NCI-H524 treated with DMSO at 0.1 percent for 48 hours (cell line): ENCODE data around the gene THAP7.
A peak's percentile ranks its signal among the peaks of the same experiment; 100 is the strongest.
"Not testable (repeated sequence)": the region's sequence is repeated elsewhere in the genome, so short reads cannot be mapped to it uniquely, and the experiment has no call there.

Source experiments
- DNase-seq: peaks from one replicate; lab custom pipeline; 2025; lab: John Stamatoyannopoulos, UW

The THAP7 gene, protein sequence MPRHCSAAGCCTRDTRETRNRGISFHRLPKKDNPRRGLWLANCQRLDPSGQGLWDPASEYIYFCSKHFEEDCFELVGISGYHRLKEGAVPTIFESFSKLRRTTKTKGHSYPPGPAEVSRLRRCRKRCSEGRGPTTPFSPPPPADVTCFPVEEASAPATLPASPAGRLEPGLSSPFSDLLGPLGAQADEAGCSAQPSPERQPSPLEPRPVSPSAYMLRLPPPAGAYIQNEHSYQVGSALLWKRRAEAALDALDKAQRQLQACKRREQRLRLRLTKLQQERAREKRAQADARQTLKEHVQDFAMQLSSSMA

DNA sequence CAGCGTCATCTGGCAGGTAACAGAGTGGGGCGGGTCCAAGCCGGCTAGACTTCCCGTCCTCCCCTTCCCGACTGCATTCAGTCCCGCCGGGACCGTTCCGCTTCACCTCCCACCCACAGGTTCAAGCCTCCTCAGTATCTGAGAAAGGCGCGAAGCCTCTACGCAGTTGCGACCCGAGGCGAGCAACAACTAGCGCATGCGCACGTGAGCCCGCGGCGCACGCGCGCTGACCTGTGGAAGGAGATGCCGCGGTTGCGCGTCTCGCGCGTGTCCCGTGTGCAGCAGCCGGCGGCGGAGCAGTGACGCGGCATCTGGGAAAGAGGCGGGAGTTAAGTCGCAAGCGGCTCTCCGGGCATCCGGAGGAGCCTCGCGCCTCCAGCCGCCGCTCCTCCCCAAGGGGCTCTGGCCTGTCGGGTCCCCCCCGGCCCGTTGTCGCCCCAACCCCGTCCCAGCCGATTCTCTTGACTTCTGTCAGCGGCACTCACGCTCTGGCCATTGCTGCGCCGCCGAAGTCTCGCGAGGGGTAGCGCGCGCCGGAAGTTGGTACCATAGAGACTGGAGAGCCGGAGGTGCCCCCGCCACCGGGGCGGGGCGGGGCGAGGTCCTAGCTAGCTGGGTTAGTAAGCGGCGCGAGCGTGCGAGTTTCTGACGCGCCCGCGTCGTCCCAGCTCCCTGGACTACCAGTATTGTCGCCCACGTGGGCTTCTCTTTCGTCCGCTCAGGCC lies at the start of gene THAP7:
TSS of gene THAP7 (minus strand) at position 518 of the 725 bp plus-strand sequence. CDS start at position 311, 207 bp downstream.
- peak; percentile 75 for DNase-seq

DNA sequence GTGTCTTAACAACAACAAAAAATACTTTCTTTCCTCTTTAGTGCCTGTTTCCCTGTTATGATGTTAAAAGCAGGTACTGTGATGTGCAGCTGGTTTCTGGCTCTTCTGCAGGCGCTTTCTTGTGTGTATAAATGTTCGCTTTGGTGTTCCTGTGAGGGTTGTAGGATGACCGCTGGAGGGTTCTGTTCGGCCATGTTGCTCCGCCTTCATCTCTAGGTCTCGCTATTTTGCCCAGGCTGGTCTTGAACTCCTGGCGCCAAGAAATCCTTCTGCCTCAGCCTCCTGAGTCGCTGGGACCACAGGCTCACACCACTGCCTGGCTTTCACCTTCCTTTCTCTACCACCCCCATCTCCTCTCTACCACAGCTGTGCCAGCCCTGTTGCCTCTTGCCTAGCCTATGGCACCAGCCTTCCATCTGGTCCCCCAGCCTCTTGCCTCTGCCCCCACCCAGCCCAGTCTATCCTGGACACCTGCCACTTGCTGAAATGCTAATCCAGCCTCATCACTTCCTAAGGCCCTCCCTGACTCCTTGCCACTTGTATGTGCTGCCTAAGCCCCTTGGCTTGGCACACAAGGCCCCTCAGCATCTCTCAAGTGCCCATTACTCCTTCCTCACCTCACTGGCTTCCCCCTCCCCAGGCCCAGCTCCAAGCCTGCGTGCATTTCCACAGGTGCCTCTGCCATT lies 49.4 kb upstream of the THAP7 start:
- DNase-seq, result peak; percentile 96

DNA sequence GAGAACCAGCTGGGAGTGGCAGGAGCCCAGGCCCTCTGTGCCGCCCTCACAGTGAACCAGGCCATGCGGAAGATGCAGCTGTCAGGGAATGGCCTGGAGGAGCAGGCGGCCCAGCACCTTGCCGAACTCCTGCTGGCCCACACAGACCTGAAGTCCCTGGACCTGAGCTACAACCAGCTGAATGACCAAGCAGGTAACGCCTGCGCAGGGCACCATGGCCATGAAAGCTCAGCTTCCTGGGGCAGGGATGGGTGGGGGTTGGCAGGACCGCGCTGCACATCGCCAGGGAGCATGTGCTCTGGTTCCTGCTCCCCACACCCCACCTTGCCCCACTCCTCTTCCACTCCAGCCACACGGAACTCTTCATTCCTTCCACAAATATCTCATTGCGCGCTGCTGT lies 47.0 kb upstream of the THAP7 start:
- DNase-seq, result not testable (repeated sequence)

DNA sequence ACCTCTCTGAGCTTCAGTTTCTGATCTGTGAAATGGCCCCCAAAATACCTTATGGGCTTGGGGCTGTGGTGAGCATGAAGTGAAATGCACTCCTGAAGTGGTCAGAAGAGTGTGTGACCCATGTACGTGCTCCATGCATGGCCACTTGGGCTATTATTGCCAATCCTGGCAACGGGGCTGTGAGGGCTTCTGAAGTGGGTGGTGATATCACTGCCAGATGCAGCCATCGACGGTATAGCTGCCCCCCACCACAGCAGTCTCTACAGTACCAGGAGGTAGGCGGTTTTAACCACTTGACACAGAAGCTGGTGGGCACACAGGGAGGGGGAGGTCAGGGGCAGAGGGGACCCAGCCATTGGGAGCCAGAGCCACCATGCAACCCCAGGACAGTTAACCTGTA lies 46.5 kb upstream of the THAP7 start:
- not testable (repeated sequence) for DNase-seq

DNA sequence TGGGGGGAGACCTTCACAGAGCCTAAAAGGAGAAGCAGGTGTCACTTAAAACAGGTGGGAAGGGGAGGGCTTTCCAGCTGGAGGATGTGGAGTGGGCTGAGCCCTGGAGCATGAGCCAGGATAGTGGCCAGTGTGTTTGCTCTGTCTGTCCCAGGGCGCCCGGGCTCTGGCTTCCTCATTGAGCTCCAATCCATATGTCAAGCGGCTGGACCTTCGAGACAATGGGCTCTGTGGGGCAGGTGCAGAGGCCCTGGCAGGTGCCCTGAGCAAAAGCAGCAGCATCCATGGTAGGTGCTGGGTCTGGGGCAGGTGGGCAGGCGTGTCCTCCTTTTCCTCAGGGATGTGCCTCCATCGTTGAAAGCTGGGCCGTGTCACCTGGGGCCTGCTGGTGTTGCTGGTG lies 45.8 kb upstream of the THAP7 start:
- no peak for DNase-seq

DNA sequence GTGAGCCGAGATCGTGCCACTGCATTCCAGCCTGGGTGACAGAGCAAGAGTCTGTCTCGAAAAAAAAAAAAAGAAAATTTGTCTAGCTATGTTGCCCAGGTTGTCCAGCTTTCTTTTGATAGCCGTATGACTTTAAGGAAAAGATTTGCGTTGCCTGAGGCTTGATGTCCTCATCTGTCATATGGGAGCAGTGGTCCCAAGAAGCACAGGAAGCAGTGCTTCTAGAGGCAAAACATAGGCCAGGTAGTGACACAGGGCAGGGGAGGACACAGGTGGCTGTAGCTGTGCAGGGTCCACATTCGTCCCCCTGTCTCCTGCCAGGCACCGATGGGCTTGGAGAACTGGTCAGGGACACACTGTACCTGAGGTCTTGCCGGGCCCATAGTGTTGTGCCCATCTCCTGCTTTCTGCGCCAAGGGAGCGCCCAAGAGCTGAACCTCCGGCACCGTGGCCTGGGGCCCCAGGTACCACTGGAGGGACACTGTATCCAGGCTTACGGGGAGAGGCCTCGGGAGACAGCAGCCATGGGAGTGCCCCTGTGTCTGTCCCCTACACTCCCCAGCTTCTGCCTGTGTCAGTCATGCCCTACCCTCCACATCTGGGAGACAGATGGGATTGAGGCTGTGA lies 45.2 kb upstream of the THAP7 start:
- no peak for DNase-seq

DNA sequence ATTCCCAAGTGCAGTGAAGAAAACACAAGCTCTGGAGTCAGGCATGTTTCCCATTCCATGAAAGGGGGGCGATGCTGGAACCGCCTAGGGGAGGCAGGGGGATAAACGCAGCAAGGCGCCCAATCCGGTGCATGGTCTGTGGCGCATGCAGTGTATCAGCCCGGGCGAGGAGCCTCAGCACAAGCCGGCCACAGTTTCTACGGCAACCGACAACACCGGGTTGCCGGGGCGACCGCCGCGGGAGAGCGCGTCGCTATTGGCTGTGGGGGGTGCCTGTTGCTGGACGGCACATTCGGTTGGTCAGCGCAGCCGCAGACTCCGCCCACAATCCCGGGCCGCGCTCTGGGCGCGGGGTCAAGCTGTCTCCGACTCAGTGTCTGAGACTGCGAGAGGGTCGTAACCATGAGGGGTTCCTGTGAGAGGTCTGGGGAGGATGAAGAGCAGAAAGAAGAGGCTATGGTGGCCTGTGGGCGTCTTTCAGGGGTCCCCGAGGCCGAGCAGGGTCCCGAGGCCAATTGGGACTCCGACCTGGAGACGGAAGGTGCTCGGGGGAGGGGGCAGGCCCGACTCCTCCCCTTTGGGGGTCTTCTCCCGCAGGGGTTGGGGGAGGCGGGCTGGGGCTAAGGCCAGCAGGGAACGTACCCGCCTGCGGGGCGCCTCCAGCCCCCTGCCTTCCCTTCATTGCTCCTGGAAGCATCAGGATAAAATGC lies 43.8 kb upstream of the THAP7 start, which contains the start of gene LRRC74B:
TSS of gene LRRC74B (plus strand) at position 362 of the 710 bp plus-strand sequence. CDS start at position 403, 41 bp downstream.
- DNase-seq, result peak; percentile 77

DNA sequence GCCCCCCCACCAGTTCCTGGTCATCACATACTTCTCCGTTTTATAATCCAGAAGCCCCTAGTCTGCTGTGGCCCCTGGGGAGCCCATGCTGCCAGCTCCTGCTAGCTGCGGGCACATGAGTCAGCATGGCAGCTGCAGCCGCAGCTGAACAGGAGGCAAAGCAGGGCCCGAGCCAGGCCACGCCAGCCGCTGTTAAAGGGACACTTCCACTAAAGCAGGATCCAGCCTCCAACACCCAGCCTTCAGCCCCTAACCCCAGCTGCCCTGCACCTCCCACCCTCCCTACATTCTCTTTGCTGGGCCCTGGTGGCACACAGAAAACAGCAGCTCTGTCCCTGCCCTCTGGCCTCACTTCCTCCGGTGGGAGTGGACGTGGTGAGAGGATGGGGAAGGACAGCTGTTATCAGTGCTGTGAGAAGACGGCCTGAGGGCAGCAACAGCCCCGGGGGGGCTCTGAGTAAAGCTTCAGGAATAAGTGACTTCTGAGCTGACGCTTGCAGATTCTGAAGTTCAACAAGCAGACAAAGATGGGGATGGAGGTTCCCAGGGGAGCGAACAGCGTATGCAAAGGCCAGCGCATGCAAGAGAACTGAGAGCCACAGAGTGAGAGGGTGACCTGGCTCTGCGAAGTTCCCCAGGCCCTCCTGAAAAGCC lies 43.1 kb upstream of the THAP7 start:
- DNase-seq, result no peak

DNA sequence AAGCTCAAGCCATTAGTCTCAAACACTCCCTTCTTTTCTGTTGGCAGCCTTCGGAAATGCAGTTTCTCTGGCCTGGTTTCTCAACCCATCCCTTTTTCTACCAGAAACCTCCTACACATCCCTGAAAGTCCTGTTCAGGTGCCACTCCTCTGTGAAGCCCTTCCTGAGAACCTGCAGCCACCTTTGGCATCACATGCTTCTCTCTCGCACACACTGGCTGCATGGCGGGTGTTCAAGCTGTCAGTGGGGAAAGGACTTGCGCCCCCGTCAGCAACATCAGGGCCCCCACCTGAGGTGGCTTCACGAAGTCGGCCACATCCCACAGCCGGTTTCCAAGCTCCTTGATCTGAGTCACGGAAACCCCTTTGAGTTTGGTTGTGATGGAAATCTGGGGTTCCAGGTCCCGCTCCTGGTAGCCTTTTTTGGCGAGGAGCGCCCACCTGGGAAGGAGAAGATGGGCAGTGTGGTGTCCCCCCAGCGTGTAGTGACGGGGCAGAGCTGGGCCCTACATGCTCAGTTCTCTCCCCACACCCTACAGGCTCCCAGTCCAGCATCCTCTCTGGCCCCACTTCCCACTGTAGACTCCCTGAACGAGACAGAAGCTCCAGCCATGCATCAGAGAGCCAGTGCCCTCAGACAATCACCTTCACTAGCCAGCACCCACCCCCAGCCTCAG lies 42.1 kb upstream of the THAP7 start:
- DNase-seq, result no peak

DNA sequence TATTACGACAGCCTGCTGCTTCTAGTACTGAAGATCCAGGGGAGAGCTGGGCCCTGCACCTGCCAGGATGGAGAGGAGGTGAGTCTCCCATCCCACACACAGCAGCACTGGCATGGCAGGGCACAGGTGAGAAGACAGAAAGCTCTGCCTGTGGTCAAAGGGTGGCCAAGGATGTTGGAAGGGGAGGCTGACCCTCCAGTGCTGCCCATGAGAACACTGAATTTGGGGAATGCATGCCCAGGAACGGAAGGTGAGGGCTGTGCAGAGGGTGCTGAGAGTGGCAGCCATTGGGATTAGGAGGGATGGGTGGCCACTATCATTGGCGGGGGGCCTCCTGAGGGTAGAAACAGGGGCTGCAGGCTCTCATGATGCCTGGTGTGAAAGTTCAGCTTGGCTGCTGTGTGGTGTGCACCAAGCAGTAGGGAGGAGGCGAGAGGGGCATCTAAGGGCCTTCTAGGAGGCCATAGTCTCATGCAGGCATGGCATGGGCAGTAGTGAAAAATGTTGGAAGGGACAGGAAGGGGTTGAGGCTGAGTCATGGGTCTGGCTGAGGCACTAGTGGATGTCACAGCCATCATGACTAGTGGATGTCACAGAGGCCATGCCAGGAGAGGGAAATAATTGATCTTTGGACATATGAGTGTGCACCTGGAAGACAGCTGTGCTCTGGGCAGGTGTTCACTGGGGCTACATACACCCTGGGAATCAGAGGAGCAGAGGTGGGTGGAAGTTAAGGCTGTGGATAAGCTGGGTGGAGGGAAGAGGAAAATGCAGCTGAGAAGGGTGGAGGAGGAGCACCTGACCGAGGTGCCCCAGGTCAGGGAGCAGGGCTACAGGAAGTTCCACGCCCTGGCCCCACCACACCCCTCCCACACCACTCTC lies 41.3 kb upstream of the THAP7 start:
- DNase-seq, result no peak

DNA sequence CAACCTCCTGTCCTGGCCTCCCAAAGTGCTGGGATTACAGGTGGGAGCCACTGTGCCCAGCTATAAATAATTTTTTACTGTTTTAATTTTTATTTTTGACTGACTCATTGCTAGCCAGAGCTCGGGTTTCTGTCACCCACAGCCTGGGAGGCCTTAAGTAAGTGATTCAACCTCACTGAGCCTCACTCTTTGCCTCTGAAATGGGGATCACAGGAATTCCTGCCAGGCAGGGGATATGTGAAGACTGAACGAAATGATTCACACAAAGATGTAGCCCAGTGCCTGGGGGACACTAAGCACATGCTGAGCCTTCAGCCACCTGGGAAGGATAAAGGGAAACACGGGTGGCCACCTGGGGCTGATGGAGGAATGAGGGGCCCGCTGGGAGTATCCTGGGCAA lies 40.0 kb upstream of the THAP7 start:
- no peak for DNase-seq

DNA sequence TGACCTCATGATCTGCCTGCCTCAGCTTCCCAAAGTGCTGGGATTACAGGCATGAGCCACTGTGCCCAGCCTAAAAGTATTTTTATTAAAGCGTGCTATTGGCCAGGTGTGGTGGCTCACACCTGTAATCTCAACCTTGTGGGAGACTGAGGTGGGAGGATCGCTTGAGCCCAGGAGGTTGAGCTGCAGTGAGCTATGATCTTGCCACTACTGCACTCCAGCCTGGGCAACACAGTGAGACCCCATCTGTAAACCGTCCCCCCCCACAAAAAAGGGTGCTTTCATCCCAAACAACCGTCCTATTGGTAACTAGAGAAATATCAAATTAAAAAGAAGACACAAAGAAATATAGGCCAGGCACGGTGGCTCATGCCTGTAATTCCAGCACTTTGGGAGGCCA lies 37.2 kb upstream of the THAP7 start:
- DNase-seq, result not testable (repeated sequence)

DNA sequence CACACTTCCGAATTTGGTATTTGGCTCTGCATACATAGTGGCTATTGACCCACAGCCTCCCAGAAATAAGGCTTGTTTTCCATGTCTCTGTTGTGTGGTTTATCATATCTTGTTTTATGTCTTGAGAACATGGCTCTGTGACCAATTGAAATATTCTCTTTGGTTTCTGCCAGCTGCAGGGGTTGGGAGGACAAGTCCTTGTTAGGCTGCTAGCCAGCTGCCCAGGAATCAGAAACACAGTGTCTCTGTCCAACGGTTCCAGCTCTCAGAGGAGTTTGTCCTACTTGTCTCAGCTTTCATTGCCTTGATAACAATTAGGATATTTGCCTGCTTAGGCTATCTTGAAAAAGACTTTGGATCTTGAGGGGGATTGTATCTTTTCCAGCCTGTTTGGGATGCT lies 36.5 kb upstream of the THAP7 start:
- no peak for DNase-seq

DNA sequence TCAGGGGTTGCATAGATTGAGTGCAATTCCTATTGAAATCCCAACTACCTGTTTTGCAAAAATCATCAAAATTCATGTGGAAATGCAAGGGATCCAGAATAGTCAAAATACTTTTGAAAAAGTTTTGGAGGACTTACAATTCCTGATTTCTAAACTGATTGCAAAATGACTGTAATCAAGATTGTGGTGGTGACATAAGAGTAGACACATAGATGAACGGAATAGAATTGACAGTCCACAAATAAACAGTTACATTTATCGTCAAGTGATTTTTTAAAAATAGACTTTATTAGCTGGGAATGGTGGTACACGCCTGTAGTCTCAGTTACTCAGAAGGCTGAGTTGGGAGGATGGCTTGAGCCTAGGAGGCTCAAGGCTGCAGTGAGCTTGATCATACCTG lies 33.1 kb upstream of the THAP7 start:
- no peak for DNase-seq

DNA sequence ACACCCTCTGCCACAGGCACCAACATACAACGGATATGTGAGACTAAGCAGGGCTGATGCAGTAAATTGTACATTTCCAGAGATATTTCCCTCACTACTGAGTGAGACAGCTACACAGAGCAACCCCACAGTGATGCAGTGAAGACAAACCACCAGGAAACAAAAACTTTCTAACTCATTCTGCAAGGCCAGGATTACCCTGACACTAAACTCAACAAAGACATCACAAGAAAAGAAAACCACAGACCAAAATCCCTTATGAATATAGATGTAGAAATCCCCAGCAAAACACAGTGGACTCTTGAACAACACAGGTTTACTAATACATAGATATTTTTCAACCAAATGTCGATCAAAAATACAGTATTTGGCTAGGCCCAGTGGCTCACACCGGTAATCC lies 32.0 kb upstream of the THAP7 start:
- DNase-seq, result no peak

DNA sequence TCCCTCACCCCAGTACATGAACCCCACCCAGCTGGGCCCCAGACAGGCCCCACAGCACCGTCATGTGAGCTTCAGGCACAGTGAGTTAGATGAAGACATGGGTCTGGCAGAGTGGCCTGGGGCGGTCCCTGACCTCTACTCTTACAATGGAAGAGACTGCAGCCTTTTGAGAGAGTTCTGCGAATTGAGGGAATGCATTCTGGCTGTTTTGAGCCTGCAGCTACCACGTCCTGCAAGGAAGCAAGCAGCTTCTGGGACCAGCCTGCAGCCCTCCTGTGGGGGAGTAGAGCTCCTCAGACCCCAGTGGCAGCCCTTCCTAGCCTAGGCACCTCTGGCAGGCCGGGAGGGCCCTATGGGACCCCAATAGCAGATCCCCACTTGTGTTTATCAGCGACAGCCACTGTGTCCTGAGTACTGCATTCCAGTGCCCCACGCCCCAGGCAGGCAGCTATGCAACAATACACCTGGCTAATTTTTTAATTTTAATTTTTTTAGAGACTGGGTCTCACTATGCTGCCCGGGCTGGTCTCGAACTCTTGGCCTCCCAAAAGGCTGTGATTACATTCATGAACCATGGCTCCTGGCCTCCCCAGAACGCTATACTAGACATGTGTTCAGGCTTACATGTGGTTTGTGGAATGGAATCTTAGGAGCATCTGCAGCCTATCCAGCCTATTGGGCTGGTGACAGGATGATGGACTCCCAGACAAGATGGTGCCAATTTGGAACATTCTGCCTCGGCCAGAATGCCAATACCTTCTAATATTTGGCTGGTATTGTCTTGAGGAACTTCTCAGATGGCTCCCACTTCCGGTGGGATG lies 31.2 kb upstream of the THAP7 start:
- DNase-seq, result no peak

DNA sequence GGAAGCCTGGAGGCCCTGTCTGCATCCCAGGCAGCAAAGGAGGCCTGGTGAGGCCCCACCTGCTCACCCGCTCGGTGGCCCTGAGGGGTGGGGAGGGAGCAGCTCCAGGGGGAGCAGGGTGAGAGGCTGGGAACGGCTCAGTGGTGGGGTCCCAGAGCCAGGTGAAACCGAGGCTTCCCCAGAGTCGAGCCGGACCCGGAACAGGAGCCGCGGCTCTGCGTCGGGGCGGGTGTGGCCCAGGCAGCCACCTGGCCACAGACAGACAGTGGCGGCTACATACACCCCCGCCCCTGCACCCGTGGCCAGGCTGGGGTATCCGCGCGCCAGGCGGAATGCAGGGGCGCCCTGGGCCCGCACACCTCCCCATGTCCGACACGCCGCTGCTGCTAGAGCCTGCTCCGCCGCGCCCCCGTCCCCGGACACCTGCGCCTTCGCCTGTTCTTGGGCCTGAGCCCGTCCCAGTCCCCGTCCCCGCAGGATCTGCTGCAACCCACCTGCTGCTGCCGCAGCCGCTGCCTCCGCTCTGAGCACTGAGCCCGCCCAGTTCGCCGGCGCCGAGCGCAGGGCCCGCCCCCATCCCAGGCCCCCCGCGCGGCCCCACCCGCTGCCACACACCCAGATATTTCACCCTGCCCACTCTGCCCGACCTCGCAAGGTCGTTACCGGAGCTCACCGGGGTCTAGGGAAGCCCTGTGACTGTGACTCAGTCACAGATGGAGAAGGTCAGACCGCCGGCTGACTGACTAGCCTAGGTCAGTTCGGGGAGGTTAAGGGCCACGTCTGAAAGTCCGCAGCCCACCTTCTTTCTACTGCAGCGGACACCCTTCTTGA lies 30.3 kb upstream of the THAP7 start, which contains the start of gene SLC7A4:
TSS of gene SLC7A4 (minus strand) at position 525 of the 831 bp plus-strand sequence. CDS start 749 bp downstream, outside the sequence.
- DNase-seq, result no peak
